ENCODE results near the gene RPL27. TPM values are rescaled to one million over a fixed set of nuclear protein-coding genes. Genes with fewer than 3 reads are reported as not detected.
"Not testable (repeated sequence)": the region's sequence is repeated elsewhere in the genome, so short reads cannot be mapped to it uniquely, and the experiment has no call there.

Gene RPL27
- total RNA-seq, 1 donor from 2014 or later: 752 TPM

GRCh38 chr17:42969001-42969581, 29.1 kb upstream of the RPL27 start:
- no peak for TF ChIP-seq CTCF (IDR thresholded peaks at IDR 0.05)
- Histone ChIP-seq H3K27me3 (no peaks in the 10 kb centered on the region), H3K4me3 (no peak overlapping the region), H3K27ac (no peak overlapping the region), H3K9me3 (no peaks in the 10 kb centered on the region), H3K4me1 (no peaks in the 10 kb centered on the region), H3K36me3 (no peaks in the 10 kb centered on the region)
- ATAC-seq (no peak), DNase-seq (no peak)
- intact Hi-C loops (cut with DNase I): no loop called here

- H3K27me3 ChIP-seq: no peaks in the 10 kb centered on the region
- TF ChIP-seq CTCF (IDR thresholded peaks at IDR 0.05): no peak
- no peaks in the 10 kb centered on the region for H3K36me3 ChIP-seq
- no peak for ATAC-seq
- H3K4me1 ChIP-seq: no peaks in the 10 kb centered on the region
- H3K9me3 ChIP-seq: no peaks in the 10 kb centered on the region
- intact Hi-C loops (cut with DNase I): no loop called here
- no peak for DNase-seq
- H3K27ac ChIP-seq: no peak overlapping the region
- H3K4me3 ChIP-seq: no peak overlapping the region
These were observed 26.6 kb upstream of the RPL27 start for GRCh38 chr17:42971589-42971988.

- H3K27me3 ChIP-seq; H3K4me1 ChIP-seq; H3K4me3 ChIP-seq; H3K9me3 ChIP-seq; H3K27ac ChIP-seq; intact Hi-C loops (cut with DNase I); H3K36me3 ChIP-seq; ATAC-seq; DNase-seq: not testable (repeated sequence)
These were observed 24.9 kb upstream of the RPL27 start for GRCh38 chr17:42973323-42973722.

- no peak for ATAC-seq
- Histone ChIP-seq H3K9me3 (no peaks in the 10 kb centered on the region), H3K4me1 (peaks cover 8% of the 10 kb centered on the region), H3K27ac (no peak overlapping the region), H3K4me3 (no peak overlapping the region), H3K27me3 (no peaks in the 10 kb centered on the region), H3K36me3 (no peaks in the 10 kb centered on the region)
- TF ChIP-seq CTCF (IDR thresholded peaks at IDR 0.05): no peak
- no peak for DNase-seq
- intact Hi-C loops (cut with DNase I): no loop called here
These were observed 23.0 kb upstream of the RPL27 start for GRCh38 chr17:42975265-42975664.

GRCh38 chr17:42975701-42976100, 22.5 kb upstream of the RPL27 start:
- H3K36me3 ChIP-seq; ATAC-seq; H3K27ac ChIP-seq; H3K4me1 ChIP-seq; H3K27me3 ChIP-seq; H3K9me3 ChIP-seq; intact Hi-C loops (cut with DNase I); H3K4me3 ChIP-seq; DNase-seq: not testable (repeated sequence)

GRCh38 chr17:42979511-42980273, 18.5 kb upstream of the RPL27 start, which contains the start of gene PTGES3L:
PTGES3L (minus strand) TSS chr17:42980080; CDS start chr17:42980053, 27 bp downstream.
- peak; percentile 22 for ATAC-seq
- TF ChIP-seq CTCF (IDR thresholded peaks at IDR 0.05): no peak

More at GRCh38 chr17:42979511-42980273, 18.5 kb upstream of the RPL27 start, which contains the start of gene PTGES3L:
- Histone ChIP-seq H3K36me3 (no peaks in the 10 kb centered on the region), H3K27me3 (no peaks in the 10 kb centered on the region), H3K4me3 (peak within 1 kb of the TSS; percentile 87), H3K27ac (peak within 1 kb of the TSS; percentile 83), H3K9me3 (no peaks in the 10 kb centered on the region), H3K4me1 (peaks cover 23% of the 10 kb centered on the region)
- intact Hi-C loops (cut with DNase I): no loop called here
- DNase-seq: no peak
